ENCODE results near the gene PEX3.
A peak's percentile ranks its signal among the peaks of the same experiment; 100 is the strongest.

Gene PEX3, protein sequence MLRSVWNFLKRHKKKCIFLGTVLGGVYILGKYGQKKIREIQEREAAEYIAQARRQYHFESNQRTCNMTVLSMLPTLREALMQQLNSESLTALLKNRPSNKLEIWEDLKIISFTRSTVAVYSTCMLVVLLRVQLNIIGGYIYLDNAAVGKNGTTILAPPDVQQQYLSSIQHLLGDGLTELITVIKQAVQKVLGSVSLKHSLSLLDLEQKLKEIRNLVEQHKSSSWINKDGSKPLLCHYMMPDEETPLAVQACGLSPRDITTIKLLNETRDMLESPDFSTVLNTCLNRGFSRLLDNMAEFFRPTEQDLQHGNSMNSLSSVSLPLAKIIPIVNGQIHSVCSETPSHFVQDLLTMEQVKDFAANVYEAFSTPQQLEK

DNA sequence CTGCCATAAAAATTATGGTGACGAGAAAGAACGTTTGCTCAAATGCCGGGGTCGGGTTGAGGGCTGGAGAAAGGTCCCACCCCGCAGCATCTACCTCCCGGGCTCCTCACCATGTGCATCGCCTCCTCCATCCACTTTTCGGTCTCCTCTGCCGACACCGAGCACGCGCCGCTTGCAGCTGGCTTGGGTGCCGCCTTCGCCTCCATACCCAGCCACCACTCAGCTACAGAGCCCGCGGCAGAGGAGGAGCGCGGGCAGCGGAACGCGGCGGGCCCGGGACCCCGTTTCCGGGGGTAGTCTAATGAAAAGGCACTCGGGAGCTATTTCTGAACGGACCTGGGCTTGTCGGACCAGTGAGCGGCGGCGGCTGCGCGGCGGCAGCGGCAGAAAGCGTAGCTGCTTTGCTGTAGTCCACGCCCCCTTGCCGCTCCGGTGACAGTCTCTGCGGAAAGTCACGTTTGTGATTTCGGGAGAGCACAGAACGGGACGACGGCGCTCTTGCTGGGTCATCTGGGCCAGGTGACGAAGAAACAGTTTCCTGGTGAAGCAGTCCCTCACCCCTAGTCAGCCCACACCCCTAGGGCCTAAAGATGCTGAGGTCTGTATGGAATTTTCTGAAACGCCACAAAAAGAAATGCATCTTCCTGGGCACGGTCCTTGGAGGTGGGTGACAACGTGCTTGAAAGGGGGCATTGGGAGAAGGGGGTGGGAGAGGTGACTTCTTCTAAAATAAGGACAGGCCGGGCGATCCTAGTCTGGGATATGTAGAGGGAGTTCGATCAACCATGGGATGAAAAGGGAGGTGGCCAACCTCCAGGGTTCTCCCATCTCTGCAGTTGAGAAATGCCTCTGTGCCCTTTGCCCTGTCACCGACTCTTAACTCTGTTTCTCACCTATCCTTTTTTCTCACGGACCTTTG, at the start of gene PEX3, which contains the start of gene ADAT2:
TSS of gene PEX3 (plus strand) at position 353 of the 919 bp plus-strand sequence. CDS start at position 591, 238 bp downstream.
TSS of gene ADAT2 (minus strand) at position 243 of the 919 bp plus-strand sequence. CDS start at position 206, 37 bp downstream.
- DNase-seq (ENCODE audit: low read depth) = peak; percentile 87

DNA sequence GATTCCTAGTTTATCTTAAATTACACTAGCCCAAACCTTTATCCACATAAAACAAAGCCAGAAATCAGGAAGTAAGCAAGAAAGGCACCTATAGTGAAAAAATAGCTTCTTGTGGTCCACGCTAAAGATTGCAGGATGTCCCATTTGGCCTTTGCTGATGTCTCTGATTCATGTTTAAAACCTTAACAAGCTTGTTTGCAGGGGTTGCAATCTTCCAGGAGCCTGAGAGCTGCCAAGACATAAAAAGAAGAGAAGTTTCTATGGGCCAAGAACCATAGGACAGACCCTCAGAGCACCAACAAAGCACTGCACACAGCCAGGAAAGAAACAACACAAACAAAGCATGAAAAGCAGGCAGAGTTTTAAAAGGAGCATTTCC, 49.5 kb upstream of the PEX3 start:
- no peak for DNase-seq (ENCODE audit: low read depth)

DNA sequence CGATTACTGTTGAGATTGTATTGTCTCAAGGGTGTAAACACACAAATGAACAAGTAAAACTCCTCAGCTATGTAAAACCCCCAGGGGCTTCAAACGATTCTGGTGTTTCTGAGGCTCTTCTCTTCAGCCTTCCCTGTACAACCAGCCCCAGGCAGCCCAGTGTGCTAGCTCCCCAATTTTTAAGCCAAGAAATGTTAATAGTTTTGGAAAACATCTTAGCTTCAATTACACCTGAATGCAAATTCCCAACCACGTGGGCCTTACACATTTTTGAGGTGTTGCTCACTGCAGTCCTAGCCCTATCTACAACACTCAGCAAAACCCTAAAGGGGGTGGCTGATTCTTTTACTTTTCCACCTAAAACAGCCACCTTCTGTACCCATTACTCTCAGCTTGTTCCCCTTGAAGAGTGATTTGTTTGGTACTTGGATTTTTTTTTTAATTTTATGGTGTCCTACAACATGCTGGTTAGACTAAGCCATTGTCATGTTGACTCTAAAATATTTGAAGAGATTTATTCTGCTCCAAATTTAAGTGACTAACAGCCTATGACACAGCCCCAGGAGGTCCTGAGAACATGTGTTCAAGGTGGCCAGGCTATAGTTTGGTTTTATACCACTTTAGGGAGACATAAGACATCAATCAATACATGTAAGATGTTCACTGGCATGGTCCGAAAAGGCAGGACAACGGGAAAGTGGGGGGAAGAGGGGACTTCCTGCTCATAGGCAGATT, 48.8 kb upstream of the PEX3 start:
- DNase-seq (ENCODE audit: low read depth) = no peak

DNA sequence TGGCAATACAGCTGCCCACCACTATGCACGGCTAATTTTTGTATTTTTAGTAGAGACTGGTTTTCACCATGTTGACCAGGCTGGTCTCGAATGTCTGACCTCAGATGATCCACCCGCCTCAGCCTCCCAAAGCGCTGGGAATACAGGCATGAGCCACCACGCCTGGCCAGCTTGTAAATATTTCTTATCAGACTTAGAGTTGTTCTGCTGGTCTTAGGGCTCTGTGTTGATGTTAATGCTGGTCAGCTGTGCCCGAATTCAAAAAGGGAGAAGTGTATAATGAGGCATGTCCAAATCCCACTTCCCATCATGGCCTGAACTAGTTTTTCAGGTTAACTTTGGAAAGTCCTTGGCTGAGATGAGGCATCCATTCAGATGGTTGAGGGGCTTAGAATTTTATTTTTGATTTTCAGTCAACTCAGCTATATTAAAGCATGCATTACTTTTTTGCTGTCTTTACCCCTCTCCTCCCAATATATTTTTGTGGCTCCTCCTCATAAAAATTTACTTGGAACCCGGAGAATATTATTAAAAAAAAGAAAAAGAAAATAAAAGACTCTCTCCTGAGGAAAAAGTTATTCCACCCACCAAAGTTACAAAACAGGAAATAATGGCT, 47.8 kb upstream of the PEX3 start:
- DNase-seq (ENCODE audit: low read depth) = no peak

DNA sequence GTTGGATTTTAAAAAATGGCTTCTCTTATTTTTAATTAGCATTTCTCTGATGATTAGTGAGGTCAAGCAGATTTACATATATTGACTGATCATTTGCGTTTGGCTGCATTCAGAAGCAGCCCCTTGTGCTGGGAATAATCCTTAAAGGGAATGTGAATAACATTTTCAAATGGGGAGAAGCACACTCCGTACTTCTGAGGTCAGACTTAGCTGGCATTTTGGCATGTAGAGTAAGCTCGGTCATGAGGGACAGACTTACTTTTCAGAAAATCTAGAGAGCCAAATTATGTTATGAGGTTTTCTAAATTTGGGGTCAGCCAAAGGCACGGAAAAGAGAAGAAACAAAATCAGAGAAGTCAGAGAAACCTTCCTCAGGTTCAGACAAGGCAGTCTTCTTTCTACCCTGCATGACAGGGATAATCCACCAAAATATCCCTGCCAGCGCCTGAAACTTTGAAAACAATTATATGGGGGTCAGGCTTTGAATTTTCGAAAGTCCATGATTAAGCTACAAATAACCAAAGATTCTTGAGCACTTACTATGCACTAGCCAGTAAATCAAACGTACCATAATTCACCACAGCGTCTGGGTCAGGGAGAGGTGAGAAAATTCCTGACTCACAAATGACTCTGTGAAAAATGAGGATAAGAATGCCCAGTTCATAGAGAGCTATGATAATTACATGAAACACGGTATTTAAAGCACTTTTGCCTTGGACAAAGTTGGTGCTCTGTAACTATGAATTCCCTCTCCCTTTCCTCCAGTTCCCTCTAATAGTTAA, 45.0 kb upstream of the PEX3 start:
- DNase-seq (ENCODE audit: low read depth) = no peak

DNA sequence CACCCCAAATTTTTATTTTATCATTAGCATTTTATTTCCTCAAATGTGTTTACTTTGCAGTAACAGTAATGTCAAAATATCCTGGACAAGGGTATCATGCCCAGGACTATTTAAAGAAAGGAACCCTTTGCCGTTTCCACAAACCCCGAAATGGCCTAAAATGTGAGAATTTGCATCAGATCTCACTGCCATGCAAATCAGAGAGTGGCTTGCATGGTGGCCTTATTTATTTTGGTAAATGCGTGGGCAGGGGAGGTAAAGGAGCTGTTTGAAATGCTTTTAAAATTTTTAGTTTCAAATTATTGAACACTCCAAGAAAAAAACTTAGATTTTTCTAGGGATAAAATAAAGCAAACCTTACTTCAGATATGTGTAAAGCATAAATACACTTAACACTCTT, 43.9 kb upstream of the PEX3 start:
- DNase-seq (ENCODE audit: low read depth) = no peak

DNA sequence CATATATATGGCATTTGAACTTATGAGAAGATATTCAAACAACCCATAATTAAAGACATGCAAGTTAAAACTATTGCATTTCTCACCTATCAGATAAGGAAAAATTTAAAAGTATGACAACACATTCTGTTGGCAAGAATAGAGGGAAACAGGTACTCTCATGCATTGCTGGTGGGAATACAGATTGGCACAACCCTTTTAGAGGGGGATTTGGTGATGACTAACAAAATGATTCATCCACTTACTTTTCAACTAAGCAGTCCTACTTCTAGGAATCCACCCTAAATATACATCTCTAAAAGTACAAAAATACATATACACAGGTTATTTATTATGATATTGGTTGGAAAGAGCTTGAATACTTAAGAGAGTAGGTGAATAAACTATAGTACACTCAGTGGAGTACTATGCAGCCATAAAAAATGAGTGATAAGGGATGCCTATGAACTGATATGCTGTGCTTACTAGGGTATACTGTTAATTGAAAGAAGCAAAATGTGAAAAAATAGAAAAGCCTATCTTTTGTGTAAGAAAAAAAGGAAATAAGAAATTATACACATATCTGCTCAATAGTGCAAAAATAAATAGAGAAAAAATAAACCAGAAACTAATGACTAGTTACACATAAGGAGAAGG, 42.3 kb upstream of the PEX3 start:
- no peak for DNase-seq (ENCODE audit: low read depth)

DNA sequence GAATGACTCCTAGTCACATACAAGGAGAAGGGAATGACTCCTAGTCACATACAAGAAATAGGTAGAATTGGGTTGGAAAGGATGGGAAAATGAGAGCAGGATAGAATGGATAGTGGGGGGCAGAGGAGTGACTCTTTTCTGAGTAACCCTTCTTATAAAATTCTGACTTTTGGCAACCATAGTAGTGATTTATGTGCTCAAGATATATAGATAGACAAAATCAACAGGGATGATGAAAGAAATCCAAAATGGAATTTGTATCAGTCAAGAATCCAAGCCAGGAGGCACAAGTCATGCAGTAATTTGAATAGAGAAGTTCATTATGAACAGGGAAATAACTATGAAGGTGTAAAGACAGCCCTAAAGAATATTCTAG, 41.8 kb upstream of the PEX3 start:
- no peak for DNase-seq (ENCODE audit: low read depth)

DNA sequence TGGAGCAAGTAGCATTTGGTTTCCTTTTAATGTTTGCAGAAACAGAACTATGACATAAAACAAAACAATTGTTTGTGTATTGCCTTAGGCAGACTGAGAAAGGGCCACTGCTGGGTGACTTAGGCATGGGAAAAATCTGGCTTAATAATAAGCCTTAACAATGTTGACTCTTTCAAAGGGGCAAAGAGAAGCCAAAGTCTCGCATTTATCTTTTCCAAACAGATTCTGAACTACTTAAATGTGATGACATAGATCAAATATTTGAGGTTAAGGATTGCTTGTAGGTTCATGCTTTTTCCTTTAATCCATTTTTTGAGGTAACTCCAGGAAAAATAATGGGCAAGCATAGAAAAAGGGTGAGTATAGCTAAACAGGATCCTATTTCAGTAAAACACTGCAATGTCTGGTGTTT, 39.7 kb upstream of the PEX3 start:
- no peak for DNase-seq (ENCODE audit: low read depth)

DNA sequence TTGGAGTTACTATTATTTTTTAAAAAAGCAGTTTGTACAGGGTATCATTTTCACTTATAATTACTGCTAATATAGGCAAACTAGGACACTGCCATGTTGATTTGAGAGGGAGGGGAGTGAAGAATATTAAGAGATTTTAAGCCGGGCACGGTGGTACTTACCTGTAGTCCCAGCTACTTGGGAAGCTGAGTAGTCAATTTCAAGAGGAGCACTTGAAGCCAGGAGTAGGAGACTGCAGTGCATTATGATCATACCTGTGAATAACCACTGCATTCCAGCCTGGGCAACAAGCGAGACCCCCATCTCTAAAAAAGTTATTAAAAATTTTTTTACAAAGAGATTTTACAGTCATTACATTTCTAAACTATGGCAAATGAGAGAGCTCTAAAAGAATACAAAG, 35.8 kb upstream of the PEX3 start:
- no peak for DNase-seq (ENCODE audit: low read depth)

DNA sequence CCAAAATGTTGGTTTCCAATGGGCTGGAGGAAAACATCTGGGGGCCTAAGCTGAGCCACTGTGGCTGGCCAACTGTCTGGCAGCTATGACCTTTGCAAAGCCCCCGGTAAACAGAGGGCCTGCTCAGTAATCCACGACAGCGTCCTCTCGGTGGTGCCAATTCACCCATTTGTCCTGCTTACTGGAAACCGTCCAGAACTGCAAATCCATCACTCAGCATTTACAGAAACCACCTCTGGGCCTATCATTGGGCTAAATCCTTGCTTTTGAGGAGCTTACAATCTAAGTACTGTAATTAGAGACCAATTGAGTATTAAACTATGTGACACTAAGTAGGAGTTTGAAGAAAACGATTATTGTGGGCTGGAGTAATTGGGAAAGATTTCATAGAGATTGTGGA, 31.1 kb upstream of the PEX3 start:
- no peak for DNase-seq (ENCODE audit: low read depth)

DNA sequence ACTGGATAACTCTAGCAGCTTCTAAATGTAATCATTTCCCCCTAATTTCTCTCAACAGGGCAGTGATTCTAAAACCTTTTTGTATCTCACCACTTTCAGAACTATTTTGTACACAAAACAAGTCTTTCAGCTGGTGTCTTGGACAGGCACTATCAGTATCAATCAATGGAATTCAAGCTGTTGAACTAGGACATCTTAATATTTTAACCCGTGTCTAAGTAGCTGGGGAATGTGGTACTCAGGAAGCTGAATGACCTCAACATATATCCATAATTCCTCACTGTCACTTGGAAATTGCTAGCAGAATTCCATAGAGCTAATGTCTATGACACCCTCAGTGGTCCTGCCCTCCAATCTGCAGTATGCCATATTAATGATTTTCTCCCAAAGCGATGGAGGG, 24.6 kb upstream of the PEX3 start:
- DNase-seq (ENCODE audit: low read depth) = no peak

DNA sequence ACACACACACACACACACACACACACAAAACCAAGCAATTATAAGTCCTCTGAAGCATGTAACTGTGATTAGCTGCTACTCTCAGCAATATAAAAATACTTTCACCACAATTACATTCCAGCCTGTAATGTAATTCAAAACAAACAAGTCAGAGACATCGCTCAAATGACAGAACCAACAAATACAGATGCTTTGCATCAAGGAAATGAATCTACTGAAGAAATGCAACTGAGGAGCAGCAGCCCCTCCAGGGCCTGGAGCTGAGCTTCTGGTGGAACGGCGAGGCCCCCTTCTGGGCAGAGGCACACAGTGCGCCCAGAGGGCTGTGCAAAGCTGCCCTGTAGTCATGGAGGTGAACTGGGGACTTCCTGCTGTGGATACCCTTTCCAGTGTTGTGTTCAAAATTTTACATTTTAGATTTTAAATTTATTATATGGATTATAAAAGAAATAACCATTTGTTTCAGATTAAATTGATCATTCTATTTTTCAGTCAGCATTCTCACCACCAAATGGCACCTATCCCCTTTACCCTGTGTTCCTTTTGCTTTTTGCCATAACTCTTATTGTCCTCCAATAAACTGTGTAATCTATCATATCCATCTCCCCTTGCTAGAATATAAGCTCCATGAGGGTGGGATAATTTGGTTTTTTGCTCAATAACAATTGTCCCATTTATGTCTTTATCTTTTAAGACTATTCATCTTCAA, 23.3 kb upstream of the PEX3 start:
- DNase-seq (ENCODE audit: low read depth) = peak; percentile 47

DNA sequence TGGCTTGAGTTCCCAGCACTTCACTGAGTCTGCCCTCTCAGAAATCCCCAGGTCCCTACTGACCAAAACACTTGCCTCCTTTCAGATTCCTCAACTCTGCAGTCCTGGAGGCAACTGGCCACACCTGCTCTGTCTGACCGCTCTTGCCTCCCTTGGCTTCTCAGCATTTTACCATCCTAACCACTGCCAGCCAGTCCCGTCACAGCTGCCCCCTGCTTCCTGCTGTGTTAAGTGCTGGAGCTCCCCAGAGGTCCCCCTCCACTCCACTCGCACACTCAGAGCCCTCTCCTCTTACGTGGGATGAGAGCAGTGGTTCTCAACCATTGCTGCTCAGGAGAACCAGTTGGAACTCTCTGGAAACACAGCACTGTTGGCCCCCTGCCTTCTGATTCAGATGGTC, 20.6 kb upstream of the PEX3 start:
- DNase-seq (ENCODE audit: low read depth) = no peak

DNA sequence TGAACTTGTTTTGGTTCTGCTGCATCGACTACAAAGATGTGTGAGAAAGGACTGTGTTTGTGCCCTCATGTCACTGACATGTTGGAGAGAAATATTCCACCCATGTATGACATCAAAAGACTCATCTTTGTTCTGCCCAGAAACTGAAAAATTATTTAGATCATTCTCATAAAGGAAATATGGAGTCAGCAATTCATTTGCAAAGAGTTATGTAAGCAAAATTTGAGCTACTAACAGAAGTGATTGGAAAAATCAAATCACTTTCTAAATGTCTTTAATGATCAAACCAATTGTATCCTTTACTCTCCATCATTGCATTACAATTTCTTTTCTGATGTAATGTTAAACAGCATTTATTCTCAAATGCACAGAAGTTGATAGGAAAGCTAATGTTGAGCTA, 19.4 kb upstream of the PEX3 start:
- no peak for DNase-seq (ENCODE audit: low read depth)

DNA sequence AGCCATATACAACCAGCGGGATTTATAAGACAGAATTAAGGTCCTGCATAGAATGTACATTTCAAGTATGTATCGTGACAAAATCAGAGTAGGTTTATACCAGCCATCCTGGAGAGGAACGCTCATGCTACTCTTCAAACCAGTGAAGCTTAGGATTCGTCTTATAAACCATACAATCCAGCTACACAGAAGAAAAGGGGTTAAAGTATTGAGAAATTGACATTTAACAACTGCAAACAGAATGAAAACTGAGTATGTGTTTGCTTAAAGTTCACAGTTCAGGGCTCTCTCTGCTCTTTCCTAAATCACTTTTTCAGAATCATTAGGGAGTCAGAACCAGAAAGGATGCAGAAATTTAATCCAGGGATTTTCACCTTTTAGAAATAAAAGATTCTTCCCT, 18.0 kb upstream of the PEX3 start:
- DNase-seq (ENCODE audit: low read depth) = no peak

DNA sequence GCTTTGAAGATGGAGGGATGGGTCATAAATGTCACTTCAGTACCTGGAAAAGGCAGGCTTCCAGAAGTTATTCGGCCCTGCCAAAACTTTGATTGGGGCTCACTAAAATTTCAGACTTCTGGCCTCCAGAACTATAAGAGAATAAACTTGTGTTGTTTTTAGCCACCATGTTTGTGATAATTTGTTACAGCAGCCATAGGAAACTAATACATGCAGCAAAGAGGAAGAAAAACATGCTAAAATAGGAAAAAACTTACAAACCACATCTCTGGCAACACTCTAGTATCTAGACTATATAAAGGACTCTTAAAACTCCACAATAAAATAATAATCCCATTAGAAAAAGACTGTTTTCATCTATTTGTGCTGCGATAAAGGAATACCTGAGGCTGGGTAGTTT, 9.6 kb upstream of the PEX3 start:
- DNase-seq (ENCODE audit: low read depth) = no peak

DNA sequence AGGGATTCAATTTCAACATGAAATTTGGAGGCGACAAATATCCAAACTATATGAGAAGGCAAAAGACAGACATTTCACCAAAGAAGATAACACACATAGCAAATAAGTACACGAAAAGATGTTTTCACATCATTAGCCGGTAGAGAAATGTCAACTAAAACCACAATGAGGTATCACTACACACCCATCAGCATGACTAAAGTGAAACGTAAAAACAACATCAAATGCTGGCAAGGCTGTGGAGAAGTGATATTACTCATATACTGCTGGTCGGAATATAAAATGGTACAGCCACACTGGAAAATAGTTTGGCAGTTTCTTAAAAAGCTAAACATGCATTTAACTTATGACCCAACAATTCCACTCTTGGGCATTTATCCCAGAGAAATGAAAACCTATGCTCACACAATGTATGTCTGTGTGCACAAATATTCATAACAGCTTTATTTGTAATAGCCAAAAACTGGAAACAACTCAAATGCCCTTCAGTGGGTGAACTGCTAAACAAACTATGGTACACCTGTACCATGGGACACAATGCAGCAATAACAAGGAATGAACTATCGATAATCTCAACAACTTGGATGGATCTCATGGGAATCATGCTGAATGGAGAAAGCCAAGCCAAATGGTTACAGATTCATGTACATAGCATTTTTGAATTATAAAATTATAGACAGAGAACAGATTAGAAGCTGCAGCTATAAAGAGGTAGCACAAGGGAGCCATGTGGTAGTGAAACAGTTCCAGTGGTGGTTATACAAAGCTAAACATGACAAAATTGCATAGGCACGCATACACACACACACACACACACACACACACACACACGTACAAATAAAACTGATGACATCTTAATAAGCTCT, 8.7 kb upstream of the PEX3 start:
- DNase-seq (ENCODE audit: low read depth) = no peak

DNA sequence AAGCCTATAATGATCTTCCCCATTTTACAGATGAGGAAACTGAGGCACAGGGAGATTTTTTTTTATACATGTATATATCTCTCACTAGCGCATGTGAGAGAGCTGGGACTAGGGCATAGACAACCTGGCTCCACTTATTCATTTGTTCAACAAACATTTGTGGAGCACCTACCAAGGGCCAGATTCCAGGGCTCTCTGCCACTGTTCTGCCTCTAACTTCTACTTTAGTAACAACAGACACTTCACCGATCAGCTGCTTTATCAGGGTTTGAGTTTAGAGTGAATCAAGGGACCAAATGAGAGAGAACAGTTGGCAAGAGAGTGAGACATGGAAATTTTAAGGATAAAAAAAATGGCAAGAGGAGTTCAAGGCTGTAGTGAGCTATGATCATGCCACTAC, 7.5 kb upstream of the PEX3 start:
- no peak for DNase-seq (ENCODE audit: low read depth)

Measured in stimulated activated CD8-positive, alpha-beta memory T cell treated with anti-CD3 and anti-CD28 coated beads, Interleukin-12 subunit alpha, Interleukin-12 subunit beta, amount 100 ng/mL, for 1 hour (primary cell).